IMR-90 (cell line): ENCODE results near the gene STARD13. TPM values are rescaled to one million over a fixed set of nuclear protein-coding genes. Genes with fewer than 3 reads are reported as not detected.

Experiments
- ATAC-seq: fragments of 200-7000 bp; cut with Tn5 transposase; 2 replicates; pipeline ENCODE4 v1.9.1; 2020; ENCODE audit warnings: low read depth, mild to moderate bottlenecking, moderate library complexity
- BruUV-seq: library from RNA; stranded (reverse); fragments of 400-500 nt; replicated peaks from 2 replicates; lab custom pipeline; 2021; lab: Mats Ljungman, UMichigan
- CTCF ChIA-PET: fragments of 300-600 bp; formaldehyde crosslinking; extraction: SDS; loops from one replicate; lab custom pipeline; 2021; ENCODE audit warnings: antibody characterized with exemption; lab: Yijun Ruan, JAX
- POLR2A ChIA-PET: fragments of 300-600 bp; sonication (Branson Sonifier 250); formaldehyde crosslinking; loops from one replicate; lab custom pipeline; 2022; ENCODE audit warnings: antibody characterized with exemption; ENCODE audit not compliant: unreplicated experiment; lab: Charles Lee
- DNase-seq: peaks from one replicate; pipeline ENCODE4 v3.0.0; 2013
- H2AFZ ChIP-seq: replicated peaks from 2 replicates; pipeline ENCODE3; 2013; ENCODE audit warnings: low read length, mild to moderate bottlenecking; ENCODE audit not compliant: poor library complexity
- H2AK5ac ChIP-seq: 2 replicates; pipeline ENCODE4 v1.6.1; 2013; ENCODE audit warnings: low read depth, low read length, inconsistent platforms
- H2AK9ac ChIP-seq: replicated peaks from 2 replicates; pipeline ENCODE3; 2013; ENCODE audit warnings: mild to moderate bottlenecking, low read depth, low read length, moderate library complexity; ENCODE audit not compliant: poor library complexity
- H2BK120ac ChIP-seq: 2 replicates; pipeline ENCODE4 v1.6.1; 2013; ENCODE audit warnings: low read depth, low read length, inconsistent platforms
- H2BK15ac ChIP-seq: 3 replicates; pipeline ENCODE4 v1.6.1; 2013; ENCODE audit warnings: low read depth, low read length, inconsistent platforms
- H2BK20ac ChIP-seq: 2 replicates; pipeline ENCODE4 v1.6.1; 2013; ENCODE audit warnings: low read depth, mild to moderate bottlenecking, inconsistent platforms, low read length, moderate library complexity
- H2BK5ac ChIP-seq: 2 replicates; pipeline ENCODE4 v1.6.1; 2013; ENCODE audit warnings: mild to moderate bottlenecking, low read depth, low read length, inconsistent platforms; ENCODE audit not compliant: poor library complexity, severe bottlenecking
- H3K14ac ChIP-seq: replicated peaks from 2 replicates; pipeline ENCODE4 v1.6.1; 2013; ENCODE audit warnings: low read depth, low read length, inconsistent platforms
- H3K18ac ChIP-seq: 2 replicates; pipeline ENCODE4 v1.6.1; 2013; ENCODE audit warnings: low read depth, low read length, control low read depth
- H3K23ac ChIP-seq: 2 replicates; pipeline ENCODE4 v1.6.1; 2013; ENCODE audit warnings: low read depth, low read length, inconsistent platforms
- H3K27ac ChIP-seq: 2 replicates; pipeline ENCODE4 v1.5.1; 2013; ENCODE audit warnings: mild to moderate bottlenecking, control low read depth, low read length; ENCODE audit not compliant: insufficient read depth
- H3K27me3 ChIP-seq: 2 replicates; pipeline ENCODE4 v1.6.1; 2013; ENCODE audit warnings: low read length; ENCODE audit not compliant: control insufficient read depth, insufficient read depth
- H3K36me3 ChIP-seq: 2 replicates; pipeline ENCODE4 v1.6.1; 2013; ENCODE audit warnings: low read length, mixed read lengths; ENCODE audit not compliant: control insufficient read depth, insufficient read depth
- H3K4ac ChIP-seq: 2 replicates; pipeline ENCODE4 v1.6.1; 2013; ENCODE audit warnings: low read depth, low read length, inconsistent platforms
- H3K4me1 ChIP-seq: 2 replicates; pipeline ENCODE4 v1.6.1; 2013; ENCODE audit warnings: low read length, mixed read lengths; ENCODE audit not compliant: control insufficient read depth, insufficient read depth
- H3K4me2 ChIP-seq: 2 replicates; pipeline ENCODE4 v1.6.1; 2013; ENCODE audit warnings: low read depth, mild to moderate bottlenecking, control low read depth, low read length, moderate library complexity
- H3K4me3 ChIP-seq: 2 replicates; pipeline ENCODE4 v1.5.1; 2013; ENCODE audit warnings: low read depth, mild to moderate bottlenecking, control low read depth, low read length, moderate library complexity; ENCODE audit not compliant: insufficient read depth
- H3K56ac ChIP-seq: 2 replicates; pipeline ENCODE4 v1.6.1; 2013; ENCODE audit warnings: low read length, inconsistent platforms; ENCODE audit not compliant: insufficient read depth; ENCODE audit errors: extremely low read depth
- H3K79me1 ChIP-seq, 2 experiments: 2 replicates each; pipeline ENCODE4 v1.6.1; 2013; ENCODE audit warnings: low read length in 2 of 2, inconsistent platforms in 1 of 2, low read depth in 1 of 2
- H3K9ac ChIP-seq: 2 replicates; pipeline ENCODE4 v1.6.1; 2013; ENCODE audit warnings: low read depth, low read length, control low read depth
- H3K9me1 ChIP-seq: 2 replicates; pipeline ENCODE4 v1.6.1; 2013; ENCODE audit warnings: low read length, inconsistent platforms; ENCODE audit not compliant: insufficient read depth
- H3K9me3 ChIP-seq: 2 replicates; pipeline ENCODE4 v1.6.1; 2013; ENCODE audit warnings: low read length; ENCODE audit not compliant: control insufficient read depth, insufficient read depth
- H4K20me1 ChIP-seq: 2 replicates; pipeline ENCODE4 v1.6.1; 2013; ENCODE audit warnings: low read length, inconsistent platforms; ENCODE audit not compliant: insufficient read depth
- H4K5ac ChIP-seq: 2 replicates; pipeline ENCODE4 v1.6.1; 2013; ENCODE audit warnings: mild to moderate bottlenecking, low read depth, low read length, control low read depth
- H4K8ac ChIP-seq, 2 experiments: 2 replicates each; pipeline ENCODE4 v1.6.1; 2013; ENCODE audit warnings: low read depth in 2 of 2, low read length in 2 of 2, control low read depth in 1 of 2, inconsistent platforms in 1 of 2
- H4K91ac ChIP-seq: 2 replicates; pipeline ENCODE4 v1.6.1; 2013; ENCODE audit warnings: low read depth, low read length, inconsistent platforms; ENCODE audit not compliant: insufficient read depth
- BHLHE40 ChIP-seq: fragments of 150-350 bp; IDR thresholded peaks from 2 replicates; pipeline ENCODE4 v1.6.1; 2016; ENCODE audit warnings: mild to moderate bottlenecking, low read depth, low read length
- CEBPB ChIP-seq: IDR thresholded peaks from 2 replicates; pipeline ENCODE4 v1.6.1; 2012; ENCODE audit warnings: low read depth, low read length, improper control_type of control experiment
- CHD1 ChIP-seq: IDR thresholded peaks from 2 replicates; pipeline ENCODE4 v1.6.1; 2012; ENCODE audit warnings: low read depth, low read length, improper control_type of control experiment
- CTCF ChIP-seq: conservative IDR thresholded peaks from 2 replicates; pipeline ENCODE4 v1.5.1; 2012; ENCODE audit warnings: mild to moderate bottlenecking, low read depth, low read length, improper control_type of control experiment
- FOS ChIP-seq: fragments of 150-350 bp; IDR thresholded peaks from 2 replicates; pipeline ENCODE4 v1.6.1; 2016; ENCODE audit warnings: low read depth, low read length
- MAFK ChIP-seq: IDR thresholded peaks from 2 replicates; pipeline ENCODE4 v1.6.1; 2012; ENCODE audit warnings: low read depth, low read length, improper control_type of control experiment
- MAZ ChIP-seq: IDR thresholded peaks from 2 replicates; pipeline ENCODE4 v1.6.1; 2012; ENCODE audit warnings: low read depth, mild to moderate bottlenecking, low read length, improper control_type of control experiment, moderate library complexity, borderline replicate concordance
- MXI1 ChIP-seq: IDR thresholded peaks from 2 replicates; pipeline ENCODE4 v1.6.1; 2012; ENCODE audit warnings: low read depth, mild to moderate bottlenecking, low read length, moderate library complexity, borderline replicate concordance
- NFE2L2 ChIP-seq: fragments of 150-350 bp; IDR thresholded peaks from 2 replicates; pipeline ENCODE4 v1.6.1; 2016; ENCODE audit warnings: low read depth, mild to moderate bottlenecking, low read length
- POLR2A ChIP-seq: IDR thresholded peaks from 2 replicates; pipeline ENCODE4 v1.6.1; 2012; ENCODE audit warnings: mild to moderate bottlenecking, low read depth, low read length
- RCOR1 ChIP-seq: IDR thresholded peaks from 2 replicates; pipeline ENCODE4 v1.6.1; 2012; ENCODE audit warnings: mild to moderate bottlenecking, low read length, improper control_type of control experiment; ENCODE audit not compliant: insufficient replicate concordance
- RFX5 ChIP-seq: IDR thresholded peaks from 2 replicates; pipeline ENCODE4 v1.8.0; 2012; ENCODE audit warnings: low read depth, mild to moderate bottlenecking, low read length, moderate library complexity
- SMC3 ChIP-seq: fragments of 150-350 bp; IDR thresholded peaks from 2 replicates; pipeline ENCODE4 v1.6.1; 2016; ENCODE audit warnings: low read depth, mild to moderate bottlenecking, antibody characterized with exemption, low read length, moderate library complexity
- WGBS, 2 experiments: methylation state at CpG; one replicate each; pipeline versions ENCODE4 v1.1.5 to v1.1.7; 2013; ENCODE audit warnings: missing lambda C conversion rate in 2 of 2; ENCODE audit not compliant: insufficient read length in 1 of 2; ENCODE audit errors: extremely low coverage in 2 of 2; 5-methylcytosine and 5-hydroxymethylcytosine counted together
- dilution Hi-C: fragments of 300-500 bp; cut with HindIII; formaldehyde crosslinking; loops from one replicate; pipeline ENCODE4 v1.14.3; 2018; ENCODE audit warnings: low sequenced_read_pairs; ENCODE audit not compliant: unreplicated experiment
- in situ Hi-C: fragments of 300-500 bp; cut with MboI; formaldehyde crosslinking; loops from 3 replicates; pipeline ENCODE4 v1.14.3; 2019; ENCODE audit warnings: low sequenced_read_pairs, inconsistent platforms, mixed read lengths
- intact Hi-C: fragments of 100-400 bp; cut with micrococcal nuclease; formaldehyde crosslinking; loops from 2 replicates; pipeline ENCODE4 v1.10.0; 2022
- polyA plus RNA-seq, 3 experiments: library from polyadenylated mRNA; depleted of rRNA; stranded (reverse); fragments of >200 nt; gene quantifications; 2 replicates each; pipeline ENCODE4 v1.2.3, GENCODE V29; 2012; ENCODE audit warnings: low replicate concordance in 1 of 3
- total RNA-seq: library from RNA; depleted of rRNA; stranded (reverse); fragments of >200 nt; gene quantifications from 2 replicates; pipeline ENCODE4 v1.2.3, GENCODE V29; 2012
- TF ChIP-seq, protein P1 (sequence below): fragments of 150-350 bp; IDR thresholded peaks from 2 replicates; pipeline ENCODE4 v1.6.1; 2016; ENCODE audit warnings: low read depth, mild to moderate bottlenecking, low read length, moderate library complexity, borderline replicate concordance

The STARD13 gene
- total and polyA plus RNA-seq, 2 of the 4 experiments (the other 2 are of a cell fraction), result 23.6 to 46.6 TPM

- peaks cover 14% of the 10 kb centered on the region for H3K36me3 ChIP-seq
- H2BK5ac ChIP-seq, result peak overlapping the region; percentile 98
- H3K9me1 ChIP-seq, result peaks cover 36% of the 10 kb centered on the region
- H2BK120ac ChIP-seq, result peak overlapping the region; percentile 92
- H3K4me2 ChIP-seq, result peak overlapping the region; percentile 69
- peak overlapping the region; percentile 90 for H3K18ac ChIP-seq
- H3K56ac ChIP-seq, result peak overlapping the region; percentile 80
- peaks cover 55 to 81% of the 10 kb centered on the region in 2 experiments for H3K79me1 ChIP-seq
- peak overlapping the region; percentile 91 for H2BK15ac ChIP-seq
- intact Hi-C loops, result loop anchor here (2.0 to 5.0 kb wide), 3 partner anchors 53 to 493 kb away; no protein-coding TSS in a partner anchor
- H4K91ac ChIP-seq, result peak overlapping the region; percentile 97
- H3K27ac ChIP-seq, result peak overlapping the region; percentile 97
- peak overlapping the region; percentile 92 to 93 for H4K8ac ChIP-seq
- H3K9me3 ChIP-seq, result no peaks in the 10 kb centered on the region
- in situ Hi-C loops, result no loop called here
- CTCF ChIA-PET, result interaction anchor here (0.7 kb wide), 1 partner anchor 313 kb away, joined by 3 read pairs; no protein-coding TSS in a partner anchor
- H4K20me1 ChIP-seq, result peaks cover 6% of the 10 kb centered on the region; the same call in 1 of the 2 replicates
- ATAC-seq (no peak), DNase-seq (no peak)
- H3K9ac ChIP-seq, result peak overlapping the region; percentile 64
- H2AK5ac ChIP-seq, result peak overlapping the region; percentile 98
- H2AK9ac ChIP-seq, result peak overlapping the region; percentile 77
- peak overlapping the region; percentile 93 for H3K23ac ChIP-seq
- H4K5ac ChIP-seq, result peak overlapping the region; percentile 96
- H3K14ac ChIP-seq, result peak overlapping the region; percentile 96
- POLR2A ChIA-PET, result interaction anchor here (1.4 kb wide), 1 partner anchor 56 kb away, joined by 4 read pairs; the partner anchor contains the start of gene STARD13
- peak overlapping the region; percentile 89 for H2BK20ac ChIP-seq
- dilution Hi-C loops, result no loop called here
- H3K4ac ChIP-seq, result peak overlapping the region; percentile 96
- H2AFZ ChIP-seq, result no peak overlapping the region
- H3K4me3 ChIP-seq, result peak overlapping the region; percentile 2; the same call in 1 of the 2 replicates
- 91% methylated on average over 3 of the region's 10 CpGs; no CpG with 5 or more reads in 1 of the 2 experiments for WGBS, 2 experiments
- TSS peak; percentile 28 for BruUV-seq
- H3K4me1 ChIP-seq, result peaks cover 33% of the 10 kb centered on the region
- H3K27me3 ChIP-seq, result no peaks in the 10 kb centered on the region
- TF ChIP-seq, protein P1, sequence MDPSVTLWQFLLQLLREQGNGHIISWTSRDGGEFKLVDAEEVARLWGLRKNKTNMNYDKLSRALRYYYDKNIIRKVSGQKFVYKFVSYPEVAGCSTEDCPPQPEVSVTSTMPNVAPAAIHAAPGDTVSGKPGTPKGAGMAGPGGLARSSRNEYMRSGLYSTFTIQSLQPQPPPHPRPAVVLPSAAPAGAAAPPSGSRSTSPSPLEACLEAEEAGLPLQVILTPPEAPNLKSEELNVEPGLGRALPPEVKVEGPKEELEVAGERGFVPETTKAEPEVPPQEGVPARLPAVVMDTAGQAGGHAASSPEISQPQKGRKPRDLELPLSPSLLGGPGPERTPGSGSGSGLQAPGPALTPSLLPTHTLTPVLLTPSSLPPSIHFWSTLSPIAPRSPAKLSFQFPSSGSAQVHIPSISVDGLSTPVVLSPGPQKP, result no peak
- TF ChIP-seq RCOR1 (no peak), CTCF (no peak), FOS (no peak), MXI1 (no peak), MAZ (no peak), POLR2A (no peak; the same call in 1 of the 2 replicates), SMC3 (no peak), BHLHE40 (no peak), RFX5 (no peak), CHD1 (no peak), NFE2L2 (no peak), MAFK (no peak), CEBPB (no peak)
Measured at GRCh38 chr13:33229446-33230177, 55.9 kb downstream of the STARD13 start.
